GM18505 (cell line): ENCODE data around the gene PGAP6.
"Not testable (repeated sequence)": the region's sequence is repeated elsewhere in the genome, so short reads cannot be mapped to it uniquely, and the experiment has no call there.

Experiments used
- ATAC-seq: cut with Tn5 transposase; IDR thresholded peaks from one replicate; pipeline ENCODE4 v1.9.1; 2021; ENCODE audit not compliant: unreplicated experiment
- POLR2A ChIP-seq: IDR thresholded peaks from 4 replicates; pipeline ENCODE4 v1.6.1; 2011; ENCODE audit warnings: borderline replicate concordance; ENCODE audit not compliant: insufficient read depth, insufficient read length; ENCODE audit errors: extremely low read depth

The PGAP6 gene

DNA sequence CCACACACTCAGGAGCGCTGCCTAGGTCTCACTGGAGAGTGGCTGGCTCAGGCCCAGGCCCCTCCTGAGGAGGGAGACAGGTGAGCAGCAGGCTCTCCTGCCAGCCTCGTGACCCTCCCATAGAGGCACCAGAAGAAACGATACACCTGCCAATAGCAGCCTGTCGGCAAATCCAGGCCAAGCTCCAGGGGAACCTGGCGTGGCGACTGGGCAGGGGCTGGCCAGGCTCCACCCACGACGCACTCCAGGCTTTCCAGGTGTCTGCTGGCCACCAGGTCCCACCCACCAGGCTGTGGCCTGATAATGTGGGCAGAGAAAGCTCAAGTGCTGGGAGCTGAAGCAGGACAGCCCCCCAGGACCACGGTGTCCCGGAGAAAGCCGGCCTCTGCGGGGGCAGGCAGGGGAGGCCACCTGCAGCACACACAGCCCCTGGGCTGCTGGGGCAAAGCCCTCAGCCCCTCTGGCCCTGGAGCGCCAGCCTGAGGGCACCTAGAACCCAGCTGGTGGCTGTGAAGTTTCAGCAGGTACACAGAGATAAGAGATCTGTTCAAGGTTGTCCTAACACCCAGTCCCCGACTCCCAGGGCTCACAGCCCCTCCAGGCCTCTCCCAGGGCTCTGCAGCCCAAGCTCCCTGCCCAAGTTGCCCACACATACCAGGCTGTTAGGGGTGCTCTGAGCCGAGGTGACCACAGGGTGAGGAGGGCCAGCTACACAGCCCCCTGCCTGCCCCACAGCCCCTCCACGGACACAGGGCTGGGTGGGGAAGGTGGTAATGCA is 2.4 kb downstream of the PGAP6 start:
- ATAC-seq: no peak
- no peak for TF ChIP-seq POLR2A

GRCh38 chr16:378821-379182 is 3.0 kb downstream of the PGAP6 start:
- no peak for ATAC-seq

GRCh38 chr16:378113-378820 is 3.5 kb downstream of the PGAP6 start:
- ATAC-seq: not testable (repeated sequence)

More at GRCh38 chr16:378821-379182, 3.0 kb downstream of the PGAP6 start:
- TF ChIP-seq POLR2A: no peak

- no peak for ATAC-seq
- TF ChIP-seq POLR2A: no peak
These were observed 4.3 kb downstream of the PGAP6 start for GRCh38 chr16:377419-377951.

GRCh38 chr16:376817-377418 is 4.9 kb downstream of the PGAP6 start:
- ATAC-seq: no peak
- TF ChIP-seq POLR2A: no peak

DNA sequence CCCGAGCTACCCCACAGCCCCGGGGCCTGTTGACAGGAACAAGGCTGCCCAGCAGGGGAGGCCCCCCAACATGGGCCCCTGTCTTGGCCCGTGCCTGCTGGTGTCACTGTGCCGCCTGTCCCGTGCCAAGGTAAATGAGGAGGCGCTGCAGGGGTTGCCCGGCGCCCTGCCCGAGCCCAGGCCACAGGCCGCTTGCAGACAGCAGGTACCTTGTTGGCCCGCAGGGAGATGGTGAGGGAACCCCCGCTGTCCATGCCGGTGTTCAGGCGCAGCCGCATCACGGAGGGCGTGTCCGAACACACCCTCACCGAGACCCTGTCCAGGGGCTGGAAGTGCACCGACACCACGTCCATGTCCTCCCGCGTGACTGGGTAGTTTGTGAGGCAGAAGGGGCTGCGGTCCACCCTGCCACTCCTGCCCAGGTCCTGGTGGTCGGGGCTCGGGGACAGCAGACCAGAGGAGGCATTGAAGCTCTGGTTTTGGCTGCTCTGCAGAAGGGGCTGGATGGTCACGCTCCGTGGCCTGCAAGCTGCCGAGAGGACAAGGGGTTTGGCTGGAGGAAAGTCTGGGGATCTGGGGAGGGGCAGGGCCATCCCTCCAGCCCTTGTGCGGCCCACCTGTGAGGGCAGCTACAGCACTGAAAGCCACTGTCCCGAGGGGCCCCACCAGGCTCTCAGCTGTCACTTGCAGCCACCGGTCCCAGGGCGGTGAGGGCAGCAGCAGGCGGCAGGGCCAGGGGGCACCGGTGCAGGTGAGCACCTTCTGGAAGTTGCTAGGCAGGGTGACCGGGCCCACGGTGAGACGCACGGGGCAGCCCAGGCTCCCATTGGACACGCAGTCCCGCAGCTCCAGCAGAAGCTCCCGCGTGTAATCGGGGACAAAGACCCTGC is 5.6 kb downstream of the PGAP6 start:
- no peak for ATAC-seq

DNA sequence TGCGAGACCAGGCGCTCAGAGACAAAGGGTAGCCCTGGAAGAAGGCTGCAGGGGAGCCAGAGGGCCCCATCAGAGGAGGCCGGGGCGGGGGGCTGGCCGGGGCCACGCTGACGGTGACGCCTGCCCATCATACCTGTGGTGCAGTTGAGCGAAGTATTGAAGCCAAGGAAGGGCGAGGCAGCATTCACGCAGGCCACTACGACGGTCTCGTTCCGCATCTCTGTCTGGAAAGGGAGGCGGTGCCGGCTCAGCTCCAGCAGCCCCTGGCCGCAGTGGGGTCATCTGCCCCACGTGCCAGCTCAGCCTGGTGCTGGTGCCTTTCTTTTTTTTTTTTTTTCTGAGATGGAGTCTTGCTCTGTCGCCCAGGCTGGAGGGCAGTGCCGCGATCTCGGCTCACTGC is 6.6 kb downstream of the PGAP6 start:
- no peak for TF ChIP-seq POLR2A
- ATAC-seq: no peak

More for the DNA sequence above, 5.6 kb downstream of the PGAP6 start:
- TF ChIP-seq POLR2A: no peak

DNA sequence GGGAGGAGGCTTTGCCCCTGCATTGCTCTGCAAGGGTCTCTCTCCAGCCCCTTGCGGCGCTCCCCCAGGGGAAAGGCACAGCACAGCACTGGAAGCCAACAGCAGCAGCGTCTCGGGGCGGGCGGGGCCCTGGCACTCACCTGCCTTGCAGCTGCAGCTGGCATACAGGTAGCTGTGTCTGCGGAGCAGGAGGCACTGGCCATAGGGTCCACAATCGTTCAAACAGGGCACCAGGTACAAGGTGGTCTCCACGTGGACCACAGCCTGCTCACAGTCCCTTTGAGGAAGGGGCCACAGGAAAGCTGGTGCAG is 7.2 kb downstream of the PGAP6 start:
- TF ChIP-seq POLR2A: no peak
- ATAC-seq: no peak

DNA sequence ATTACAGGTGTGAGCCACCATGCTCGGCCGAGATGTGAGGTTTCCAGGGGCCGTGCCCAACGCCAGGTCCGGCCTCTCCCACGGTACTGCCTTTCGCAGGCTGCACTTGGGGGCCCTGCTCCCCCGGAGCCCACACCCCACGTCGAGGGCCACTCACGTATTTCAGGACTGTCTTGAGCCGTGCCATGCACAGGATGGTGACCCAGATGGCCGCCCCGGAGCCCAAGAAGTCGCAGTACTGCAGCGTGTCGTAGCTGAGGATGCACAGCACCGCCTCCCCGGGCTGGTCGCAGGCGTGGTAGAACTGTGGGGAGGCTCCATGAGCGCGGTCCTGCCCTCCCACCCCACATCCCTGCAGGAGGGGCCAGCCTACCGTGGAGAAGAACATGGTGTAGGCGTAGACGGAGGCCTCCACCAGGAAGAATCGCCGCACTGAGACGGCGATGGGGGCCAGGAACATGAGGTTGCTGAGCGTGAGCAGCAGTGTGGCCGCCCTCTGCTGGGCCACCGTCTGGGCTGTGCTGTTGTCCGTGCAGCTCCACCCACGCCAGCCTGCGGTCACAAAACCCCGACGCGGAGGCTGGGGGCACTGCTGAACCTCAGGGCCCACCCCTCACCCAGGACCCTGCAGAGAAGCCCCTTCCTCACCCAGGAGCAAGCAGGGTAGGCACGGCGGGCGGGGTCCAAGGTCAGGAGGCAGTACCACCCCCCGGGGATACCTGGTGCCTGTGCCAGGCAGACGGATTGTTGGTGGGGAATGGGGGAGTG is 7.7 kb downstream of the PGAP6 start:
- ATAC-seq: no peak
- TF ChIP-seq POLR2A: no peak

- no peak for TF ChIP-seq POLR2A
- ATAC-seq: no peak
These were observed 8.7 kb downstream of the PGAP6 start for GRCh38 chr16:373020-373598.

DNA sequence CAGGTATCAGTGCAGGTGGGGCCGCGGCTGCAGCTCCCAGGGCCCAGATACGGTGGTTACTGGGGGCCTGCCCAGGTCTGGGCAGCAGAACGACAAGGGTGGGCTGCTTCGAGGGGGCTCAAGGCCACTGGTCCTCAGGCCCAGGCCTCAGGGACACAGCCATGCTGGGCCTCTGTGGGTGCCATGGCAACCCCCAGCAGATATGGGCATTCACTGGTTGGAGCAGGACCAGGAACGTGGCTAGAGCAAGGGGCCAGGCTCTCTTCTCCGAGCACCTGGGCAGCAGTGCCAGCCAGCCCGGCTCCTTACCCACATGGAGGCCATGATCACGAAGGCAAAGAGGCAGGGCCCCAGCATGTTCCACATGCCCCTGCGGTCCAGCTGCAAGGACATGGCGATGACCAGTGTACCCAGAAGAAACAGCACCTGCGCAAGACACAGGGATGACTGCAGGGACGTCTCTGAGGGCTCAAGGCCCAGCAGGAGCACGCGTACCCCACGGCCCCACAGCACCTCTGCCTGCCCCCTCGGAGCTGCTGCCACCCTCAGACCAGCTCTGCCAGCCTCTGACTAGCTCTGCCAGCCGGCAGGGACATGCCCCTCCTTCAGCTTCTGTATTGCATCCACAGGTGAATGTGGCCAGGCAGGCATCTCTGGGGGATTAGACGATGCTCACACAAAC is 9.3 kb downstream of the PGAP6 start:
- ATAC-seq: no peak
- TF ChIP-seq POLR2A: no peak
